GM21737 (cell line): Measurements from ENCODE around the gene THBS1.

Experiments used
- ATAC-seq: cut with Tn5 transposase; IDR thresholded peaks from one replicate; pipeline ENCODE4 v1.9.1; 2021; ENCODE audit warnings: mild to moderate bottlenecking, moderate library complexity; ENCODE audit not compliant: unreplicated experiment

The THBS1 gene

GRCh38 chr15:39587731-39588530, 7.1 kb downstream of the THBS1 start:
- ATAC-seq: no peak

DNA sequence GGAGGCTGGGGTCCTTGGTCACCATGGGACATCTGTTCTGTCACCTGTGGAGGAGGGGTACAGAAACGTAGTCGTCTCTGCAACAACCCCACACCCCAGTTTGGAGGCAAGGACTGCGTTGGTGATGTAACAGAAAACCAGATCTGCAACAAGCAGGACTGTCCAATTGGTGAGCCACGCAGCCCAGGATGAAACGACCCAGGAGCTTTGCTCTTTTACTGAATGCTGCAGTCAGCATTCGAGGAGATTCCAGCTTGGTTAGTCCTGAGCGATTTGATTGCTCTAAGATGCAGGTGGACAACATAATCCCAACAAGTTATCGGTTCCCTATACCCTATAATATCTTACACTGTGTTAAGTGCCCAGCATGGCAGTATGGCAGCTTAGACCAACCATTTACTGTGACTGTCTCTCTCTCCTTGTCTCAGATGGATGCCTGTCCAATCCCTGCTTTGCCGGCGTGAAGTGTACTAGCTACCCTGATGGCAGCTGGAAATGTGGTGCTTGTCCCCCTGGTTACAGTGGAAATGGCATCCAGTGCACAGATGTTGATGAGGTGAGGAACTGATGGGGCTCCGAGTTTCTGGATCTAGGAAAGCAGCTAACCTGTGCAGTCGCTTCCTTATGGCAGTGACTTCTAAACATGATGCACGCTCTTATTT, 7.8 kb downstream of the THBS1 start:
- ATAC-seq: no peak

- ATAC-seq: no peak
Measured at GRCh38 chr15:39589193-39589814, 8.4 kb downstream of the THBS1 start.

DNA sequence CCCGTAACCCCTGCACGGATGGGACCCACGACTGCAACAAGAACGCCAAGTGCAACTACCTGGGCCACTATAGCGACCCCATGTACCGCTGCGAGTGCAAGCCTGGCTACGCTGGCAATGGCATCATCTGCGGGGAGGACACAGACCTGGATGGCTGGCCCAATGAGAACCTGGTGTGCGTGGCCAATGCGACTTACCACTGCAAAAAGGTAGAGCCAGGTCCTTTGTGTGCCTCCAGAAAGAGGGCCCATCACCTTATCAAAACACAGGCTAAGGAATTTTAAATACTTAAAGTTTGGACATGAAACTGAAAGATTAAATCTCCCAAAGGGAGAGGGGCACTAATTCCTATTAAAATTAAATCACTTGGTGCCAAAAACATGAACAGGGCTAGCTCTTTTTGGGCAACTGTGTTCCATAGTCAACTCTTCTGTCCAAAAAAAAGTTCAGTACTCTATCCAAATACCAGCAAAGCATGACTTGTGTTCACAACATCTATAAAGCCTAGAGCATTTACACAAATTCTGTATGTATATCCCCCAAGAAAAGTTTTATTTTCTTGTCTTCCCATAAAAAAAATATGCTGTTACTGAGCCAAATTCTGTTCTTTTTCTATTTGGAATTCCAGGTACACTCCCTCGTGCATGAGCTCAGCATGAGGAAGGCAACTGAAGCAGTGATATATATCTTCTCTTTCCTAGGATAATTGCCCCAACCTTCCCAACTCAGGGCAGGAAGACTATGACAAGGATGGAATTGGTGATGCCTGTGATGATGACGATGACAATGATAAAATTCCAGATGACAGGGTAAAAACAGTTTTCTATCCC, 9.2 kb downstream of the THBS1 start:
- no peak for ATAC-seq

- ATAC-seq: no peak
Measured at GRCh38 chr15:39591141-39591895, 10.4 kb downstream of the THBS1 start.

GRCh38 chr15:39591896-39592315, 11.0 kb downstream of the THBS1 start:
- no peak for ATAC-seq

DNA sequence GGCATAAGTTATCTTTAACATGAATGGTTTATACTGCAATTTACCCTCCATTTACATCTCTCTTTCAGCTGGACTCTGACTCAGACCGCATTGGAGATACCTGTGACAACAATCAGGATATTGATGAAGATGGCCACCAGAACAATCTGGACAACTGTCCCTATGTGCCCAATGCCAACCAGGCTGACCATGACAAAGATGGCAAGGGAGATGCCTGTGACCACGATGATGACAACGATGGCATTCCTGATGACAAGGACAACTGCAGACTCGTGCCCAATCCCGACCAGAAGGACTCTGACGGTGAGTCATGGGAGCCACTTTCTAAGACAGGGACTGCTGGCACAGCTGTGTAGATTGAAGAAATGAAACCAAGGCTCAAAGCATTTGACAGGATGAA, 11.6 kb downstream of the THBS1 start:
- ATAC-seq: no peak

DNA sequence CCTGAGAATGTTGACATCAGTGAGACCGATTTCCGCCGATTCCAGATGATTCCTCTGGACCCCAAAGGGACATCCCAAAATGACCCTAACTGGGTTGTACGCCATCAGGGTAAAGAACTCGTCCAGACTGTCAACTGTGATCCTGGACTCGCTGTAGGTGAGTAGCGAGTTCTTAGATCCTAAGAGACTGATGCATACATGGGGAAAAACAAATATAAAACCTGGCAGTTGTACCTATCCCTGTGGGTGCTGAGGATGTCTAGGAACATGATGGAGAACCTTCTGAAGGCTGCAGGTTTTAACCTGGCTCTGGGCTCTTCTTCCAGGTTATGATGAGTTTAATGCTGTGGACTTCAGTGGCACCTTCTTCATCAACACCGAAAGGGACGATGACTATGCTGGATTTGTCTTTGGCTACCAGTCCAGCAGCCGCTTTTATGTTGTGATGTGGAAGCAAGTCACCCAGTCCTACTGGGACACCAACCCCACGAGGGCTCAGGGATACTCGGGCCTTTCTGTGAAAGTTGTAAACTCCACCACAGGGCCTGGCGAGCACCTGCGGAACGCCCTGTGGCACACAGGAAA, 12.3 kb downstream of the THBS1 start:
- ATAC-seq: no peak

DNA sequence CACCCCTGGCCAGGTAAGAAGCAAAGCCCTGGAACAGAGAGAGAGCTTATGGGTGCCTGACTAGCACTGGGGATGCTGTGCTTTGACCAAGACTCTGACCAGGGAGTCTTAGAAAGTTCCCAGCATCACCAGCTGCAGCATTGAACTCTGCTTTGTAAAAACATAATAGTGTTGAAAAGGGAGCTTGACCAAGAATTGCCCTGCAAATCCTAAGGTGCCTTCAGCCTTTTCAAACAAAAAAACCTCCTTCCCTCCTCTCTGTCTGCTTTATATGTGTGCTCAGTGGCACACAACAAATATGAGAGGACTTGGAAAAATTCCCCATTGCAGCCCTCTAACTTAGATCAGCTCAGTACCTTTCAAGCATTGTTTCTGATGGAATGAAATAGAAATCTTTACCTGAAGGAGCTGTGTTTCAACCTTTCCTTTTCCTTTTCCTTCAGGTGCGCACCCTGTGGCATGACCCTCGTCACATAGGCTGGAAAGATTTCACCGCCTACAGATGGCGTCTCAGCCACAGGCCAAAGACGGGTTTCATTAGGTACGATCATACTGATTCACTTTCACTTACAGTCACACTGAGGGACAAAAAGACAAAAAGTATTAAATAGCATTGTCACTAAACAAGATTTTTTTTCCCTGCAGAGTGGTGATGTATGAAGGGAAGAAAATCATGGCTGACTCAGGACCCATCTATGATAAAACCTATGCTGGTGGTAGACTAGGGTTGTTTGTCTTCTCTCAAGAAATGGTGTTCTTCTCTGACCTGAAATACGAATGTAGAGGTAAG, 13.0 kb downstream of the THBS1 start:
- ATAC-seq: no peak

DNA sequence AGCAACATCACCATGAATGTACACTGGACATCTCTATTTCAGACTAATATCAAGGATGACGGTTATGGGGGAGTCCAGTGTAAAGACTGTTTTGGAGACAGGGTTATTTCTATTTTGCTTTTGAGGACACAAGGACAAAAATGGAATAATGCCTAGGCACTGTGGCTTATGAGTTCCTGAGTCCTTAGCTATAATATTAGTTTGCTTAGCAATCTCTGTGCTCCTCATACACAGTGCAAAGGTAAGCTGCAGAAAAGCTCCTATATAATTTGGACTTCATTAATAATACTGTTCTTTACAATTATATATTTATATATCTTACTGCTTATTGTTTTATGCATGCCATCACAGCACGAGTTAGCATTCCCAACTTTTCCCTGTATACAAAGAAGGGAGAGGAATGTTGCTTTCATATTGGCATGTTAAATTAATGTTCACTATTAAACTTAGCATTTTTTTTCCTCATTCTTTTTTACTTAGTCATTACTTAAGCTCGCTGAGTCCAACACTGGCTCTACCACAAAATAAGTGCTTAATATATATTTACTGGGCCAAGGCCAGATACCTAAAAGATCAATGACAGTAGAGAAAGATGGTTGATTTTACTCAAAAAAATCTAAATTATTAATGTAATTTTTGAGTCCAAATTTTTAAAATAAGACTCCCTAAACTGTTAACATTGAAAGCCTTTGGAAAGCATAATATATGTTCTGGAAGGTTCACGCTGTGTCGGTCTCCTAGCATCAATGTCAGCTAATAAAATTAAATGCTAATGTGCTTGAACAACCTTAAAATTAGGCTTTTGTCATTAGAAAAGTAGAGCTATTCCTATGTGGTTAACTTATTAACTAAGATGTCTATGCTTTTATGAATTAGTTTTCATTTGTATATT, 13.8 kb downstream of the THBS1 start:
- no peak for ATAC-seq

GRCh38 chr15:39595338-39596221, 14.7 kb downstream of the THBS1 start:
- no peak for ATAC-seq

DNA sequence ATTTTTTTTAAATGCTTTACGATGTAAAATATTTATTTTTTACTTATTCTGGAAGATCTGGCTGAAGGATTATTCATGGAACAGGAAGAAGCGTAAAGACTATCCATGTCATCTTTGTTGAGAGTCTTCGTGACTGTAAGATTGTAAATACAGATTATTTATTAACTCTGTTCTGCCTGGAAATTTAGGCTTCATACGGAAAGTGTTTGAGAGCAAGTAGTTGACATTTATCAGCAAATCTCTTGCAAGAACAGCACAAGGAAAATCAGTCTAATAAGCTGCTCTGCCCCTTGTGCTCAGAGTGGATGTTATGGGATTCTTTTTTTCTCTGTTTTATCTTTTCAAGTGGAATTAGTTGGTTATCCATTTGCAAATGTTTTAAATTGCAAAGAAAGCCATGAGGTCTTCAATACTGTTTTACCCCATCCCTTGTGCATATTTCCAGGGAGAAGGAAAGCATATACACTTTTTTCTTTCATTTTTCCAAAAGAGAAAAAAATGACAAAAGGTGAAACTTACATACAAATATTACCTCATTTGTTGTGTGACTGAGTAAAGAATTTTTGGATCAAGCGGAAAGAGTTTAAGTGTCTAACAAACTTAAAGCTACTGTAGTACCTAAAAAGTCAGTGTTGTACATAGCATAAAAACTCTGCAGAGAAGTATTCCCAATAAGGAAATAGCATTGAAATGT, 15.6 kb downstream of the THBS1 start:
- ATAC-seq: no peak

DNA sequence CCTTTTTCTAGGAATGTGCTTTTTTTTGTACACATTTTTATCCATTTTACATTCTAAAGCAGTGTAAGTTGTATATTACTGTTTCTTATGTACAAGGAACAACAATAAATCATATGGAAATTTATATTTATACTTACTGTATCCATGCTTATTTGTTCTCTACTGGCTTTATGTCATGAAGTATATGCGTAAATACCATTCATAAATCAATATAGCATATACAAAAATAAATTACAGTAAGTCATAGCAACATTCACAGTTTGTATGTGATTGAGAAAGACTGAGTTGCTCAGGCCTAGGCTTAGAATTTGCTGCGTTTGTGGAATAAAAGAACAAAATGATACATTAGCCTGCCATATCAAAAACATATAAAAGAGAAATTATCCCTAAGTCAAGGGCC, 16.5 kb downstream of the THBS1 start:
- ATAC-seq: no peak

DNA sequence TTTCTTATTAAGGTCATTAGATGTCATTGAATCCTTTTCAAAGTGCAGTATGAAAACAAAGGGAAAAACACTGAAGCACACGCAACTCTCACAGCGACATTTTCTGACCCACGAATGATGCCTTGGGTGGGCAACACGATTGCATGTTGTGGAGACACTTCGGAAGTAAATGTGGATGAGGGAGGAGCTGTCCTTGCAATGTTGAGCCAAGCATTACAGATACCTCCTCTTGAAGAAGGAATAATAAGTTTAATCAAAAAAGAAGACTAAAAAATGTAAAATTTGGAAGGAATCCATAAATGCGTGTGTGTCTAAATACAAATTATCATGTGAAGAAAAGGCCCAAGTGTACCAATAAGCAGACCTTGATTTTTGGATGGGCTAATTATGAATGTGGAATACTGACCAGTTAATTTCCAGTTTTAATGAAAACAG, 16.9 kb downstream of the THBS1 start:
- ATAC-seq: no peak

DNA sequence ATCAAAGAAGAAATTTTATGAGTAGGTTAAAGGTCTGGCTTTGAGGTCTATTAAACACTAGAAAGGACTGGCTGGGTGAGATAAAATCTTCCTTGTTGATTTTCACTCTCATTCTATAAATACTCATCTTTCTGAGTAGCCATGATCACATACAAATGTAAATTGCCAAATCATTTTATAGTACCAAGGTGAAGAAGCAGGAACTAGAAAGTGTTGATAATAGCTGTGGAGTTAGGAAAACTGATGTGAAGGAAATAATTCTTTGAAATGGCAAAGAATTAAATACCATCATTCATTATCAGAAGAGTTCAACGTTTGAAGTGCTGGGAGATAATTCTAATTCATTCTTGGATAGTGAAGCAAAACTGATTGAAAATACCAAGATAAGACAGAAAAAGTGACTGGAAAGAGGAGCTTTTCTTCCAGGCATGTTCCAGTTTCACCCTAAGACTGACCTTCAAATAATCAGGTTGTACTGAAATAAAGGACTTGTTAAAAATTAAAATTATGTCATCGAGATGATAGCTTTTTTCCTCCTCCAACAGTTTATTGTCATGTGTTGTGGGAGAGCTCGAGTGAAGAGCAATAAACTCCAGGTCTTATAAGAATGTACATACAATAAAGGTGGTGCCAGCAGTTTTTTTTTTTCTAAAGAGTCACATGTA, 17.4 kb downstream of the THBS1 start:
- ATAC-seq: no peak
